Cardiac muscle cell (in vitro differentiated cells and primary cell): ENCODE data around the gene MZT2B. TPM values are rescaled to one million over a fixed set of nuclear protein-coding genes. Genes with fewer than 3 reads are reported as not detected.
"Not testable (repeated sequence)": the region's sequence is repeated elsewhere in the genome, so short reads cannot be mapped to it uniquely, and the experiment has no call there.

Experiments used
- DNase-seq, 2 donors: peaks; one replicate each; pipeline versions ENCODE4 v3.0.0 to v3.0.0-alpha.2; 2010 to 2017; ENCODE audit warnings: low read depth in 1 of 2, low spot score in 1 of 2
- H3K27ac ChIP-seq: fragments of 200-600 bp; sonication (generic); 2 replicates; pipeline ENCODE4 v1.5.1; 2016
- H3K27me3 ChIP-seq: fragments of 200-600 bp; sonication (generic); 2 replicates; pipeline ENCODE4 v1.6.0; 2016; ENCODE audit warnings: control low read depth
- H3K36me3 ChIP-seq: fragments of 200-600 bp; sonication (generic); 2 replicates; pipeline ENCODE4 v1.5.1; 2016; ENCODE audit warnings: control low read depth
- H3K4me1 ChIP-seq: fragments of 200-600 bp; sonication (generic); 2 replicates; pipeline ENCODE4 v1.8.1; 2017; ENCODE audit warnings: low read depth, mild to moderate bottlenecking, mixed run types
- H3K4me3 ChIP-seq: fragments of 200-600 bp; sonication (generic); 2 replicates; pipeline ENCODE4 v1.5.1; 2016; ENCODE audit warnings: mild to moderate bottlenecking
- H3K9me3 ChIP-seq: fragments of 200-600 bp; sonication (generic); 2 replicates; pipeline ENCODE4 v1.5.1; 2017; ENCODE audit warnings: low read depth, mild to moderate bottlenecking, control low read depth
- CTCF ChIP-seq: IDR thresholded peaks from 2 replicates; pipeline ENCODE4 v1.5.1; 2012; ENCODE audit warnings: low read depth, mild to moderate bottlenecking, low read length
- polyA plus RNA-seq: library from polyadenylated mRNA; unstranded; fragments of >200 nt; fragmentation: Nextera tagmentation; extraction: Ambion mirVana; gene quantifications from 2 replicates; pipeline ENCODE4 v1.2.1, GENCODE V29; 2016
- total RNA-seq: library from RNA; depleted of rRNA; stranded (reverse); fragments of >200 nt; gene quantifications from 2 replicates; pipeline ENCODE4 v1.2.3, GENCODE V29; 2016

Gene MZT2B
- total and polyA plus RNA-seq, 2 experiments from 2014 or later: 266 to 438 TPM

- TF ChIP-seq CTCF: no peak
- no peaks in the 10 kb centered on the region for H3K36me3 ChIP-seq
- no peaks in the 10 kb centered on the region for H3K9me3 ChIP-seq
- no peaks in the 10 kb centered on the region for H3K4me1 ChIP-seq
- no peaks in the 10 kb centered on the region for H3K27me3 ChIP-seq
- H3K27ac ChIP-seq: no peak overlapping the region
- H3K4me3 ChIP-seq: no peak overlapping the region
- DNase-seq: no peak
Measured at GRCh38 chr2:130152816-130153595, 29.1 kb upstream of the MZT2B start.

GRCh38 chr2:130153721-130154422 lies 28.2 kb upstream of the MZT2B start:
- not testable (repeated sequence) for H3K9me3 ChIP-seq, H3K27me3 ChIP-seq, H3K4me3 ChIP-seq, DNase-seq, H3K4me1 ChIP-seq, H3K36me3 ChIP-seq, H3K27ac ChIP-seq

- not testable (repeated sequence) for H3K36me3 ChIP-seq, H3K4me1 ChIP-seq, H3K27me3 ChIP-seq, H3K9me3 ChIP-seq, DNase-seq, H3K27ac ChIP-seq, H3K4me3 ChIP-seq
Measured at GRCh38 chr2:130154423-130154770, 27.7 kb upstream of the MZT2B start.

GRCh38 chr2:130154773-130155765 lies 27.0 kb upstream of the MZT2B start:
- DNase-seq: no peak
- H3K4me1 ChIP-seq: no peaks in the 10 kb centered on the region
- no peak for TF ChIP-seq CTCF
- no peaks in the 10 kb centered on the region for H3K27me3 ChIP-seq
- H3K27ac ChIP-seq: no peak overlapping the region
- no peaks in the 10 kb centered on the region for H3K36me3 ChIP-seq
- no peak overlapping the region for H3K4me3 ChIP-seq
- no peaks in the 10 kb centered on the region for H3K9me3 ChIP-seq

GRCh38 chr2:130155956-130156623 lies 26.0 kb upstream of the MZT2B start:
- not testable (repeated sequence) for H3K36me3 ChIP-seq, H3K27me3 ChIP-seq, H3K4me1 ChIP-seq, H3K9me3 ChIP-seq, H3K27ac ChIP-seq, H3K4me3 ChIP-seq
- DNase-seq: peak; percentile 63 to 69
- peak; percentile 65 for TF ChIP-seq CTCF

GRCh38 chr2:130156624-130157004 lies 25.4 kb upstream of the MZT2B start:
- H3K4me3 ChIP-seq: no peak overlapping the region
- no peak overlapping the region for H3K27ac ChIP-seq
- no peak for TF ChIP-seq CTCF
- no peaks in the 10 kb centered on the region for H3K36me3 ChIP-seq
- DNase-seq: no peak
- no peaks in the 10 kb centered on the region for H3K9me3 ChIP-seq
- no peaks in the 10 kb centered on the region for H3K4me1 ChIP-seq
- no peaks in the 10 kb centered on the region for H3K27me3 ChIP-seq

GRCh38 chr2:130157354-130157753 lies 24.7 kb upstream of the MZT2B start:
- H3K9me3 ChIP-seq, H3K27me3 ChIP-seq, H3K4me1 ChIP-seq, H3K27ac ChIP-seq, H3K4me3 ChIP-seq, DNase-seq, H3K36me3 ChIP-seq: not testable (repeated sequence)

- not testable (repeated sequence) for H3K4me1 ChIP-seq, H3K27me3 ChIP-seq, H3K4me3 ChIP-seq, H3K9me3 ChIP-seq, H3K27ac ChIP-seq, H3K36me3 ChIP-seq
- peak in 1 of 2 donors; percentile 24 for DNase-seq
Measured at GRCh38 chr2:130157825-130158514, 24.1 kb upstream of the MZT2B start.
